HepG2 (cell line): ENCODE results near the gene TRAF4.

Experiments used
- FOXO1 ChIP-seq: sonication (generic); formaldehyde crosslinking; IDR thresholded peaks from 2 replicates; pipeline ENCODE4 v1.4.0; 2020; ENCODE audit warnings: missing genetic modification reagents
- JUNB ChIP-seq: sonication (generic); formaldehyde crosslinking; IDR thresholded peaks from 2 replicates; pipeline ENCODE4 v1.8.0; 2022; ENCODE audit warnings: missing genetic modification reagents, mild to moderate bottlenecking, borderline replicate concordance
- NFYB ChIP-seq: sonication (generic); formaldehyde crosslinking; IDR thresholded peaks from 2 replicates; pipeline ENCODE4 v1.4.0; 2020; ENCODE audit warnings: missing genetic modification reagents
- RAD51 ChIP-seq: fragments of 450-650 bp; IDR thresholded peaks from 2 replicates; pipeline ENCODE4 v1.6.1; 2016; ENCODE audit warnings: borderline replicate concordance
- TCF7L2 ChIP-seq: IDR thresholded peaks from 2 replicates; pipeline ENCODE4 v1.6.1; 2011; ENCODE audit warnings: mild to moderate bottlenecking, low read depth, low read length, moderate library complexity
- TEAD3 ChIP-seq: optimal IDR thresholded peaks from 2 replicates; pipeline ENCODE3; 2016; ENCODE audit warnings: borderline replicate concordance
- YY1 ChIP-seq: IDR thresholded peaks from 2 replicates; pipeline ENCODE4 v1.6.1; 2011; ENCODE audit warnings: low read length, low read depth, moderate library complexity, mild to moderate bottlenecking; ENCODE audit not compliant: insufficient read depth, insufficient replicate concordance
- ZNF124 ChIP-seq: sonication (generic); formaldehyde crosslinking; IDR thresholded peaks from 2 replicates; pipeline ENCODE4 v1.4.0; 2020; ENCODE audit warnings: missing genetic modification reagents
- ZNF232 ChIP-seq: sonication (generic); formaldehyde crosslinking; IDR thresholded peaks from 2 replicates; pipeline ENCODE4 v1.4.0; 2020; ENCODE audit warnings: missing genetic modification reagents, borderline replicate concordance
- ZNF549 ChIP-seq: sonication (generic); formaldehyde crosslinking; IDR thresholded peaks from 2 replicates; pipeline ENCODE4 v1.5.0; 2020; ENCODE audit warnings: missing genetic modification reagents
- ZSCAN30 ChIP-seq: sonication (generic); formaldehyde crosslinking; IDR thresholded peaks from 2 replicates; pipeline ENCODE4 v1.5.0; 2020; ENCODE audit warnings: mild to moderate bottlenecking, missing genetic modification reagents
- TF ChIP-seq, protein P1 (sequence below): sonication (generic); formaldehyde crosslinking; IDR thresholded peaks from 2 replicates; pipeline ENCODE4 v1.4.0; 2020; ENCODE audit warnings: missing genetic modification reagents
- TF ChIP-seq, protein P2 (sequence below): sonication (generic); formaldehyde crosslinking; IDR thresholded peaks from 2 replicates; pipeline ENCODE4 v1.4.0; 2020; ENCODE audit warnings: missing genetic modification reagents
- TF ChIP-seq, protein P3 (sequence below): sonication (generic); formaldehyde crosslinking; IDR thresholded peaks from 2 replicates; pipeline ENCODE4 v1.5.0; 2020; ENCODE audit warnings: missing genetic modification reagents

DNA sequence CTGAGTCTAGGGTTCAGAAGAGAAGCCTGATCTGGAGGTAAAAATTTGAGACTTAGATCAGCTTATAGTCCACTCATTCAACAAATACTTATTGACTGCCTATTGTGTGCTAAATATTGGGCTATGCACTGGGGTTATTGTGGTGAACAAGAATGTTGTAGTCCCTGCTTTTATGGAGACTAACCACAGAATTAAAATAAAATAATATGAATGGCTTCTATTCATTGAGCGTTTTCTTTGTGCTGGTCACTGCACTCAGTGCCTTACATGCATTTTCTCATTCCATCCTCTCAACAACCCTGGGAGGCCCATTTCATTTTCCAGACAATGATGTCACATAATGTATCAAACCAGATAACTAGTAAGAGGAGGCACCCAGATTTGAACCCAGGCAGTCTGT, 10.5 kb upstream of the TRAF4 start:
- TF ChIP-seq FOXO1 (CRISPR knock-in tag) (no peak), ZNF124 (no peak), RAD51 (no peak), ZNF232 (CRISPR knock-in tag) (no peak), JUNB (CRISPR knock-in tag) (no peak), TEAD3 (CRISPR knock-in tag) (no peak), YY1 (no peak), ZSCAN30 (no peak), TCF7L2 (no peak), ZNF549 (CRISPR knock-in tag) (no peak), NFYB (CRISPR knock-in tag) (no peak)
- TF ChIP-seq, protein P1, sequence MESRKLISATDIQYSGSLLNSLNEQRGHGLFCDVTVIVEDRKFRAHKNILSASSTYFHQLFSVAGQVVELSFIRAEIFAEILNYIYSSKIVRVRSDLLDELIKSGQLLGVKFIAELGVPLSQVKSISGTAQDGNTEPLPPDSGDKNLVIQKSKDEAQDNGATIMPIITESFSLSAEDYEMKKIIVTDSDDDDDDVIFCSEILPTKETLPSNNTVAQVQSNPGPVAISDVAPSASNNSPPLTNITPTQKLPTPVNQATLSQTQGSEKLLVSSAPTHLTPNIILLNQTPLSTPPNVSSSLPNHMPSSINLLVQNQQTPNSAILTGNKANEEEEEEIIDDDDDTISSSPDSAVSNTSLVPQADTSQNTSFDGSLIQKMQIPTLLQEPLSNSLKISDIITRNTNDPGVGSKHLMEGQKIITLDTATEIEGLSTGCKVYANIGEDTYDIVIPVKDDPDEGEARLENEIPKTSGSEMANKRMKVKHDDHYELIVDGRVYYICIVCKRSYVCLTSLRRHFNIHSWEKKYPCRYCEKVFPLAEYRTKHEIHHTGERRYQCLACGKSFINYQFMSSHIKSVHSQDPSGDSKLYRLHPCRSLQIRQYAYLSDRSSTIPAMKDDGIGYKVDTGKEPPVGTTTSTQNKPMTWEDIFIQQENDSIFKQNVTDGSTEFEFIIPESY: no peak
- TF ChIP-seq, protein P2, sequence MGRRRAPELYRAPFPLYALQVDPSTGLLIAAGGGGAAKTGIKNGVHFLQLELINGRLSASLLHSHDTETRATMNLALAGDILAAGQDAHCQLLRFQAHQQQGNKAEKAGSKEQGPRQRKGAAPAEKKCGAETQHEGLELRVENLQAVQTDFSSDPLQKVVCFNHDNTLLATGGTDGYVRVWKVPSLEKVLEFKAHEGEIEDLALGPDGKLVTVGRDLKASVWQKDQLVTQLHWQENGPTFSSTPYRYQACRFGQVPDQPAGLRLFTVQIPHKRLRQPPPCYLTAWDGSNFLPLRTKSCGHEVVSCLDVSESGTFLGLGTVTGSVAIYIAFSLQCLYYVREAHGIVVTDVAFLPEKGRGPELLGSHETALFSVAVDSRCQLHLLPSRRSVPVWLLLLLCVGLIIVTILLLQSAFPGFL: no peak
- TF ChIP-seq, protein P3, sequence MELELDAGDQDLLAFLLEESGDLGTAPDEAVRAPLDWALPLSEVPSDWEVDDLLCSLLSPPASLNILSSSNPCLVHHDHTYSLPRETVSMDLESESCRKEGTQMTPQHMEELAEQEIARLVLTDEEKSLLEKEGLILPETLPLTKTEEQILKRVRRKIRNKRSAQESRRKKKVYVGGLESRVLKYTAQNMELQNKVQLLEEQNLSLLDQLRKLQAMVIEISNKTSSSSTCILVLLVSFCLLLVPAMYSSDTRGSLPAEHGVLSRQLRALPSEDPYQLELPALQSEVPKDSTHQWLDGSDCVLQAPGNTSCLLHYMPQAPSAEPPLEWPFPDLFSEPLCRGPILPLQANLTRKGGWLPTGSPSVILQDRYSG: no peak
